ENCODE measurements around the gene ABCB9.

Gene ABCB9

GRCh38 chr12:122929812-122930211, 36.5 kb downstream of the ABCB9 start:
- H3K27ac ChIP-seq: no peak overlapping the region
- TF ChIP-seq ZFX (IDR thresholded peaks at IDR 0.05; ENCODE audit: borderline replicate concordance) (no peak), CTCF (IDR thresholded peaks at IDR 0.05) (no peak)

GRCh38 chr12:122929148-122929538, 37.1 kb downstream of the ABCB9 start:
- TF ChIP-seq CTCF (IDR thresholded peaks at IDR 0.05) (no peak), ZFX (IDR thresholded peaks at IDR 0.05; ENCODE audit: borderline replicate concordance) (no peak)
- no peak overlapping the region for H3K27ac ChIP-seq

- no peak overlapping the region for H3K27ac ChIP-seq
- TF ChIP-seq CTCF (IDR thresholded peaks at IDR 0.05) (no peak), ZFX (IDR thresholded peaks at IDR 0.05; ENCODE audit: borderline replicate concordance) (no peak)
These were observed 37.7 kb downstream of the ABCB9 start for GRCh38 chr12:122928404-122929147.

- no peak overlapping the region for H3K27ac ChIP-seq
- no peak for TF ChIP-seq CTCF (IDR thresholded peaks at IDR 0.05)
- no peak for TF ChIP-seq ZFX (IDR thresholded peaks at IDR 0.05; ENCODE audit: borderline replicate concordance)
These were observed 38.4 kb downstream of the ABCB9 start for GRCh38 chr12:122927756-122928403.

GRCh38 chr12:122921917-122922316, 44.3 kb downstream of the ABCB9 start:
- no peak overlapping the region for H3K27ac ChIP-seq
- TF ChIP-seq CTCF (IDR thresholded peaks at IDR 0.05): no peak
- TF ChIP-seq ZFX (IDR thresholded peaks at IDR 0.05; ENCODE audit: borderline replicate concordance): no peak

GRCh38 chr12:122920687-122921086, 45.6 kb downstream of the ABCB9 start:
- no peak for TF ChIP-seq CTCF (IDR thresholded peaks at IDR 0.05)
- no peak for TF ChIP-seq ZFX (IDR thresholded peaks at IDR 0.05; ENCODE audit: borderline replicate concordance)
- H3K27ac ChIP-seq: no peak overlapping the region

- H3K27ac ChIP-seq: no peak overlapping the region
- no peak for TF ChIP-seq CTCF (IDR thresholded peaks at IDR 0.05)
- TF ChIP-seq ZFX (IDR thresholded peaks at IDR 0.05; ENCODE audit: borderline replicate concordance): no peak
These were observed 47.4 kb downstream of the ABCB9 start for GRCh38 chr12:122918827-122919226.
